ENCODE results near the gene SCAF1. TPM values are rescaled to one million over a fixed set of nuclear protein-coding genes. Genes with fewer than 3 reads are reported as not detected.
"Not testable (repeated sequence)": the region's sequence is repeated elsewhere in the genome, so short reads cannot be mapped to it uniquely, and the experiment has no call there.

The SCAF1 gene
- total RNA-seq, 1 donor: 8.9 TPM

DNA sequence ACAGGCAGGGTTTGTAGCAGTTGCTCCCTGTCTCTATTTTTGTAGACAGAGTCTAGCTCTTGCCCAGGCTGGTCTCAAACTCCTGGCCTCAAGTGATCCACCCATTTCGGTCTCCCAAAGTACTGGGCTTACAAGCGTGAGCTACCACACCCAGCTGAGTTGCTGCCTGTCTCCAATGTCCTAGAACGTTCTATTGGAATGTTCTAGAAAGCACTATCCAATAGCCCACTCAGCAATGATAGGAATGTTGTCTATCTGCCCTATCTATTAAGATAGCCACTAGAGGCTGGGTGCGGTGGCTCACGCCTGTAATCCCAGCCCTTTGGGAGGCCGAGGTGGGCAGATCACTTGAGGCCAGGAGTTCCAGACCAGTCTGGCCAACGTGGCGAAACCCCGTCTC lies 8.7 kb upstream of the SCAF1 start:
- not testable (repeated sequence) for H3K4me1 ChIP-seq (ENCODE audit: insufficient read depth, low read length); H3K9me3 ChIP-seq (ENCODE audit: low read depth, low read length)

DNA sequence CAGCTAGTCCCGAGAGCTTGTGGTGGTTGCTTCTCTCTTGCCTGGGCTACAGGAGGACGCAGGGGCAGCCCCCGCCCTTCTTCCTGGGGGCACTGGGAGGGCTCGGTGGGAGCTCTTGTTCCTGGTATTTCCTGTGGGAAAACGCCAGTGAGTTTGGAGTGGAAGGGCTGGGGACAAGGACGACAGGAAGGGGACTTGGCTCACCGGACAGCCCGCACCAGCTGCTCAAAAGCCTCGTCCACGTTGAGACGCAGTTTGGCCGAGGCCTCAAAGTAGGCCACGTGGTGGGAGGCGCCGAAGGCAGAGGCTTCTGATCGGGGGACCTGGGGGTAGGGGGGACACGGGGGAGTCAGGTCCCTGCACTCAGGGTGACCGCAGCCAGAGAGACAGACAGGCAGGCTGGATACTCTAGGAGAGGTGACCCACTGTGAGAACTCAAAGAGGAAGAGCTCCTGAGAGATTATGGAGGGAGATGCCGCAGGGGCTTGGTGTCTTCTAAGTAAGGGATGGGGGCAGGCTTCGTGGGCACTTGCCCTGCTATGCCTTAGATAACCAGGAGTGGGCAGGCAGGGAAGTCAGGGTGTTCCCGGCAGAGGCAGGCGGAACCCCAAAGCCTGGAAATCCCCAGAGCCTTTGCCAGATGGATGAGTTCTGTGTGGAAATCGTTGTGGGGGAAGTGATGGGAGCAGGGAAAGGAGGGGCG lies 6.3 kb upstream of the SCAF1 start:
- H3K27me3 ChIP-seq (ENCODE audit: insufficient read depth, low read length): no peaks in the 10 kb centered on the region
- no peak overlapping the region for H3K4me3 ChIP-seq (ENCODE audit: low read length)
- H3K4me1 ChIP-seq (ENCODE audit: insufficient read depth, low read length): peaks cover 23% of the 10 kb centered on the region
- no peaks in the 10 kb centered on the region for H3K9me3 ChIP-seq (ENCODE audit: low read depth, low read length)

More for the DNA sequence above, 8.7 kb upstream of the SCAF1 start:
- H3K4me3 ChIP-seq (ENCODE audit: low read length); H3K27me3 ChIP-seq (ENCODE audit: insufficient read depth, low read length): not testable (repeated sequence)

DNA sequence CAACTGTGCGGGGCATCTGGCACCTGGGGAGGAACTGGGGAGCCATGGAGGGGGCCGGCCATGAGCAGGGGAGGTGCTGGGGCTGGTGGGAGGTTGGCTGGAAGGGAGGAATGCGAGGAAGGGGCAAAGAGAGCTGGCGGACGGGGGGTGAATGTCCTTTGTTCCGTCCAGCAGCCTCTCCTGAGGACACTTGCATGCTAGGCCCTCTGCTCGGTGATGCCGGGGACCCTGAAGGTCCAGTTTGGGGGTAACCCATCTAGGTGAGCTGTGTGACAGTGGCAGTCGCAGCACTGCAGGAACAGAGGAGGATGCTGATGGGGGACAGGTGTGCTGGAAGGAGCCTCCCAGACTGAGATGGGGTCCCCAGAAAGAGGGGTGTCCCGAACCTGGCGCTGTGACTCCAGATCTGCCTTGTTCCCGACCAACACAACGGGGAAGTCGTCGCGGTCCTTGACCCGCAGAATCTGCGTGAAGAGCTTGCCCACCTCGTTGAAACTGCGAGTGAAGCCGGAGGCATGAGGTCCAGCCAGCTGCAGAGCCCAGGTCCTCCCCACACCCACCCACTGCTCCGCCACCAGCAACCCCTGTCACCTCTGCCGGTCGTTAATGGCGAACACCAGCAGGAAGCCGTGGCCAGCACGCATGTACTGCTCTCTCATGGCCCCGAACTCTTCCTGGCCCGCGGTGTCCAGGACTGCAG lies 5.6 kb upstream of the SCAF1 start:
- Histone ChIP-seq H3K4me1 (ENCODE audit: insufficient read depth, low read length) (peaks cover 30% of the 10 kb centered on the region), H3K27me3 (ENCODE audit: insufficient read depth, low read length) (no peaks in the 10 kb centered on the region), H3K4me3 (ENCODE audit: low read length) (no peak overlapping the region), H3K9me3 (ENCODE audit: low read depth, low read length) (no peaks in the 10 kb centered on the region)

DNA sequence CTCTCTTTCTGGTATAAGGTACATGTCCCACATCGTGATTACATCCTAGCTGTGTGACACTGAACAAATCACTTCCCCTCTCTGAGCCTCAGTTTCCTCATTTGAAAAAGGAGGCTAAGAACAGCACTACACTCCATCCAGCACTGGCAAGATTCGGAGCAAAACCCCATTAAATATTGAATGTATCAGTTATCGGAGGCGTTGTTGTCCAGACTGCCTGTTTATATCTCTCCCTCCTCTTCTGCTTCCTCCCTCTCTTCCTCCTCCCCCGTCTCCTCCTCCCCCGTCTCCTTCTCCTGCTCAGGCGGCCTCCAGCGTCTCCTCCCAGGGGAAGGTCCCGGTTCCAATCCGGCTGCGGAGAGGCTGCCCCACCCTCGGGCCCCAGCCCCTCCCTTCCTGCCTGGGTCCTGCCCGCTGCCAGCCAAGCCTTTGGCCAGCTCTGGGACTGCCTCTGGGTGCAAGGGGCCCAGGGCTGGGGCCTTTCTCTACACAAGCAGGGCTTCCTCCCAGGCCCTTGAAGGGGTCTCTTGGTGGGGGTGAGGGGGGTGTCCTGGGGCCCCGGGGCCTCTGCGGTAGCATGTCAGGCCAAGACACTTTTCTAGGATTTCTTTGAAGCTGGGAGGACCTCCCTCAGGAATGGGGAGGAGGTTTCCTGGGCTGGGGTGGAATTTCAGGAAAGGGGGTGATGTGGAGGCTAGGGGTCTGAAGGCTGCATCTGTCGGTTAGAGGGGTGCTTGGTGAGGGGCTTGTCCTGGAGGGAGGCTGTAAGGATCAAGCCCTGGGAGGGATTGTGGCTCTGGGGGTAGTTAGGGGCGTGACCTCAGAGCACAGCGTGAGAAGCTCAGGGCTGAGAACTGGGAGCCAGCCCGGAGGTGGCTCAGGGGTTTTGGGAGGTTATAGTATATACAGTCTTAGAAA lies 3.9 kb upstream of the SCAF1 start:
- Histone ChIP-seq H3K4me1 (ENCODE audit: insufficient read depth, low read length) (peaks cover 40% of the 10 kb centered on the region), H3K27me3 (ENCODE audit: insufficient read depth, low read length) (no peaks in the 10 kb centered on the region), H3K9me3 (ENCODE audit: low read depth, low read length) (no peaks in the 10 kb centered on the region), H3K4me3 (ENCODE audit: low read length) (no peak overlapping the region)

DNA sequence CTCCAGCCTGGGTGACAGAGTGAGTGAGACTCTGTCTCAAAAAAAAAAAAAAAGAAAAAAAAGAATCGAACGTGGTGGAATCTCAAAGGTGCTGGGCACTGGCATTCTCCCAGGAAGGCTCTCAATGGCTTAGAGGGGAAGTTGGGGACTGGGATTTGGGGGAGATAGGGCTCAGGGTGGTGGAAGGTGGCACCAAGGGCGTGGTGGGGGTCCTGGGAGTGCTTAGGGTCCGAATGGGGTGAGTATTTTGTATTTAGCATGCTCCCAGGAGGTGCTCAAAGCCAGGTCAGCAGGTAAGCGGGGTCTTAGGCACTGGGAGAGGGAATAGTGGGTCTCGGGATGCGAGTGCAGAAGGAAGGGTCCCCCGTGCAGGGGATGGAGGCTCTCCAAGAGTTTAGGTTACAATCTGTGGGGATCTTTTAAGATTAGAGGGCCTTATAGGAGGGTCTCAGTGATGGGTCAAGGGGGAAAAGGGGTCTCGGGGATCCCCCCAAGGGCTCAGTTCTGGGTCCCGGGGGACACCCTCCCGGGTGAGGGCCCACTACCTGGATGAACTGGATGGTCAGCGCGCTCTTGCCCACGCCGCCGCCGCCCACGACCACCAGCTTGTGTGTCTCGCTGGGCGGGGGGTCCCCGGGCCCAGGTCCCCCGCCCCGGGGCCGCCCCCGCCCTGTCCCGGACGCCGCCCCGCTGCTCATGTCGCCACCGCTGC lies 2.5 kb upstream of the SCAF1 start:
- Histone ChIP-seq H3K9me3 (ENCODE audit: low read depth, low read length) (no peaks in the 10 kb centered on the region), H3K4me3 (ENCODE audit: low read length) (peak overlapping the region; percentile 44), H3K4me1 (ENCODE audit: insufficient read depth, low read length) (peaks cover 53% of the 10 kb centered on the region), H3K27me3 (ENCODE audit: insufficient read depth, low read length) (no peaks in the 10 kb centered on the region)

DNA sequence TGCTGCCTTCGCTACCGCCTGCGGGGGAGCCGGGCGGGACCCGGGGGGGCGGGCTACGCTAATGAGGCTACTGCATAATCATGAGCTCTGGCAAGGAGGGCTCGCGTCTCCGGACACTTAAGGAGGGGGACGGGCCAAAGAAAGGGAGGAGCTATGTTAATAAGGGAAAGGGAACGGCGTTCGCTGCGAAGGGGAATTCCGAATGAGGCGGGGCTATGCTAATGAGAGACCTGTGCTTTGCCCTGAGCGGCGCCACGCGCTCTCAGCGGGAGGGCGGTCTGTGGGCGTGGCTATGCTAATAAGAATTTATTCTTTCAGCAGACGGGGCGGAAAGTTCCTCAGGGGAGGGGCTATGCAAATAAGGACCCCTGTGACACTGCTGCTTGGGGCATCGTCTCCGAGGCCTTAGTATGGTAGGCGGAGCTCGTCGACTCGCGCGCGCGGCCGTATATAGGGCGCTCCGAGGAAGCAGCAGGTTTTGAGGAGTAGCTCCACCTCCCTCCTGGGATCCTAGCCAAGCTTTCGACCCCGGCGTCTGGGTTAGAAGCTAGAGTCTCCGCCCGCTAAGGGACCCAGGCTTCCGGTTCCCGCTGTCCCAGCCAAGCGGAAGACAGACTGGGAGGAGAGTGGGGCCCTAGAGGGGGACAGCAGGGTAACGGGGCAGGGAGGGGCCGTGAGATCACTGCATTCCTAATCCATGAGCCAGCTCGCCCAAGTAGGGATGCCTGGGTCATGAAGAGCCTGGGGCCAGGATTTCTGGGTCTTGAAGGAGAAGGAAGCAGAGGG lies 1.7 kb upstream of the SCAF1 start, which contains the start of gene RRAS:
Gene RRAS, minus strand, starts transcription at position 31 of the 786 bp plus-strand sequence. CDS start 45 bp downstream, outside the sequence.
- no peaks in the 10 kb centered on the region for H3K27me3 ChIP-seq (ENCODE audit: insufficient read depth, low read length)
- peaks cover 53% of the 10 kb centered on the region for H3K4me1 ChIP-seq (ENCODE audit: insufficient read depth, low read length)
- peak within 1 kb of the TSS; percentile 44 for H3K4me3 ChIP-seq (ENCODE audit: low read length)
- no peaks in the 10 kb centered on the region for H3K9me3 ChIP-seq (ENCODE audit: low read depth, low read length)

DNA sequence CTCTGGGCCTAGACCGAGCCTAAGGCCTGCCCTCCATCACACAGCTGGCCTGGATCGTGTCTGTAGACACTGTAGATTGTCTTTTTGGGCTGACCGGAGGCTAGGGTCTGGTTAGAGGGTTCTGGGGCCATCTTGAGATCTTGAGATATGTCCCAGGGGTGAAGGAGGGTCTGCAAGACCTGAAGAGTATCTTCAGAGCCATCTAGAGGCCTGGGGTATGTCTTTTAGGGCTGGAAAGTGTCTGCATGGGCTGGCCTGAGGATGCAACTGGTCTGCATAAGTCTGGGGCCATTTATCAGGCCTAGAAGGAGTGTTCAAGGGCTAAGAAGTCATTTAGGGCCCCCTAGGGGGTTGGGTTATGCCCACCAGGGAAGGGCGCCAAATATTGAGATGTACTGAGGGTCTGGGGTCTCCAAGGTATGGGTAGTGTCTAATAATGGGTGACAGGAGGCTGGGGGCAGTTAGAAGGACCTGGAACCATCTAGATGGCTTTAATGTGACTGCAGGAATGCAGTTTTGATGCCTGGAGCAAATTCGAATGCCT lies 555 bp downstream of the SCAF1 start:
- Histone ChIP-seq H3K4me3 (ENCODE audit: low read length) (peak overlapping the region; percentile 90), H3K27me3 (ENCODE audit: insufficient read depth, low read length) (no peaks in the 10 kb centered on the region), H3K9me3 (ENCODE audit: low read depth, low read length) (no peaks in the 10 kb centered on the region), H3K4me1 (ENCODE audit: insufficient read depth, low read length) (peaks cover 53% of the 10 kb centered on the region)

DNA sequence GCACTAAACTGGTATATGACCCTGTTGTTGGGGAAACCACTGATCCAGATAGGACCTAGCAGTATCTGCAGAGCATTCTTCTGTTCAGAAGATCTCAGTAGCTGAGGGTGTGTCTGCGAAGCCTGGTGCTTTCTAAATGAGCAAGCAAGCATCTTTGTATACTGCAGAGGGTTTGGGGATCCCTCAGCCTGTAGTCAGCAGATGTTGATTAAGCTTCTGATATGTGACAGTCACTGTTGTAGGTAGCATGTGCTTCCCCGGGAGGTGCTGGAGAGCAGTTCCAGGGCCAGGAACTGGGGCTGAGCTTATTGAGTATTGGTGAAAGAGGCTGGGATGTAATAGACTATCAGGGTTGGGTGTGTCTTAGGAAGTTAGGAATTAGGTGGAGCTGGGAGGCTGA lies 1.5 kb downstream of the SCAF1 start:
- no peaks in the 10 kb centered on the region for H3K9me3 ChIP-seq (ENCODE audit: low read depth, low read length)
- H3K4me1 ChIP-seq (ENCODE audit: insufficient read depth, low read length): peaks cover 44% of the 10 kb centered on the region
- no peak overlapping the region for H3K4me3 ChIP-seq (ENCODE audit: low read length)
- H3K27me3 ChIP-seq (ENCODE audit: insufficient read depth, low read length): no peaks in the 10 kb centered on the region

DNA sequence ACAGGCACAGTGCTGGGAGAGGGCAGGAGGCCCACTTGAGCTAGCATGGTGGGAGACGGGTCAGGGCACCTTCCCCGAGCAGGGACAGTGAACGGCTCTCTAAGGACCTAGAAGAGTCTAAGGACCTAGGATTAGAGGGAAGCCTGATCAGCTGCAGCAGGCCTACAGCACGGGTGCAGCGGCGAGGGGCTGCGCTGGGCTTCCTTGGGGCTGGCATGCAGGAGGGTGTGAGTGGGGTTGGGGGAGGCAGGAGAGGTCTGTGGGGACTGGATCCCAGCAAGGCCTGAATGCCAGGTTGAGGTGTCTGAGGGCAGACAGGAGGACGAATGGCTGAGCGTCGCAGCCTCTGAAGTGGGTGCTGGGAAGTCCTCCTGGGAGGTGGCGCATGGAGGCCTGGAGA lies 3.6 kb downstream of the SCAF1 start:
- Histone ChIP-seq H3K4me1 (ENCODE audit: insufficient read depth, low read length) (peaks cover 31% of the 10 kb centered on the region), H3K4me3 (ENCODE audit: low read length) (no peak overlapping the region), H3K27me3 (ENCODE audit: insufficient read depth, low read length) (no peaks in the 10 kb centered on the region), H3K9me3 (ENCODE audit: low read depth, low read length) (no peaks in the 10 kb centered on the region)

DNA sequence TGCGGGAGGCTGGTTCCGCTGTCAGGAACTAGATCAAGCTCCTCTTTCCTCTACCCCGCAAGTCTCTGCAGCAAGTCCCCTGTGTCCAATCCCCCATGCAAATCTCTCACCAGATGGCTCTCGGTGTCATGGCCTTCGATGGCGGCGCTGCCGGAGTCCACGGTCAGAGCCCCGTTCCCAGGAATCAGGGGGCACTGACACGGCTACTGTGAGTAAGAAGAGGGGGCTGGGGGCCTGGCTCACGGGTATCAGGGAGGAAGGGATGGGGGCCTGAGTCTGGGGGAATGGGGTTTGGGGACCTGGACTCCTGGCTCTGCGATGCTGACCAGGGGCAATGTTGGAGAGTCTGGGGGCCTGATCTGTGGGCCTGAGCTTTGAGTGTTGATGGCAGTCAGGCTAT lies 4.0 kb downstream of the SCAF1 start:
- H3K4me1 ChIP-seq (ENCODE audit: insufficient read depth, low read length): peaks cover 27% of the 10 kb centered on the region
- H3K9me3 ChIP-seq (ENCODE audit: low read depth, low read length): no peaks in the 10 kb centered on the region
- no peak overlapping the region for H3K4me3 ChIP-seq (ENCODE audit: low read length)
- no peaks in the 10 kb centered on the region for H3K27me3 ChIP-seq (ENCODE audit: insufficient read depth, low read length)

DNA sequence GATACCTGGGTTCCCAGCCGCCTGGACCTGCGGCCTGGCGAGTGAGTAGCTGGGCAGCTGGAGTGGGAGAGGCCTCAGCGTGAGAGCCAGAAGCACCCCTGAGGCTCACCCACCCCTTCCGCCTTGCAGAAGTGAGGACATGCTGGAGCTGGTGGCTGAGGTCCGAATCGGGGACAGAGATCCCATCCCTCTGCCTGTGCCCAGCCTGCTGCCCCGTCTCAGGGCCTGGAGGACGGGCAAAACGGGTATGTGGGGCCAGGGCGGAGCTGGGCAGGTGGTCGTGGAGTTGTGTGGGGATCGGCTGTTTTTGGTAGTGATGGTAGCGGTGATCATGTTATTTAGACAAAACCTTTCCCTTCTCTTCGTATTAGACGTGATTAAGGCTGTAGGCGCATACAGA lies 4.6 kb downstream of the SCAF1 start:
- H3K9me3 ChIP-seq (ENCODE audit: low read depth, low read length): no peaks in the 10 kb centered on the region
- no peak overlapping the region for H3K4me3 ChIP-seq (ENCODE audit: low read length)
- peaks cover 21% of the 10 kb centered on the region for H3K4me1 ChIP-seq (ENCODE audit: insufficient read depth, low read length)
- H3K27me3 ChIP-seq (ENCODE audit: insufficient read depth, low read length): no peaks in the 10 kb centered on the region

DNA sequence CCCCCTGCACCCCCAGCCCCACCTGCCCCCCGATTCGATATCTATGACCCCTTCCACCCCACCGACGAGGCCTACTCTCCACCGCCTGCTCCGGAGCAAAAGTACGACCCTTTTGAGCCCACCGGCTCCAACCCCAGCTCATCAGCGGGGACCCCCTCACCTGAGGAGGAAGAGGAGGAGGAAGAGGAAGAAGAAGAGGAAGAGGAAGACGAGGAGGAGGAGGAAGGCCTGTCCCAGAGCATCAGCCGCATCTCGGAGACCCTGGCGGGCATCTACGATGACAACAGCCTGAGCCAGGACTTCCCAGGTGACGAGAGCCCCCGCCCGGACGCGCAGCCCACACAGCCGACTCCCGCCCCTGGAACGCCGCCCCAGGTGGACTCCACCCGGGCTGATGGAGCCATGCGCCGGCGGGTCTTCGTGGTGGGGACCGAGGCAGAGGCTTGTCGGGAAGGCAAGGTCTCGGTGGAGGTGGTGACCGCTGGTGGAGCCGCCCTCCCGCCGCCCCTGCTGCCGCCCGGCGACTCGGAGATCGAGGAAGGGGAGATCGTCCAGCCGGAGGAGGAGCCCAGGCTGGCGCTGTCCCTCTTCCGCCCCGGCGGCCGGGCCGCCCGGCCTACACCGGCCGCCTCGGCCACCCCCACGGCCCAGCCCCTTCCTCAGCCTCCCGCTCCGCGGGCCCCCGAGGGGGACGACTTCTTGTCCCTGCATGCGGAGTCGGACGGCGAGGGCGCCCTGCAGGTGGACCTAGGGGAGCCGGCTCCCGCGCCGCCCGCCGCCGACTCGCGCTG lies 9.2 kb downstream of the SCAF1 start:
- Histone ChIP-seq H3K4me1 (ENCODE audit: insufficient read depth, low read length) (no peaks in the 10 kb centered on the region), H3K9me3 (ENCODE audit: low read depth, low read length) (no peaks in the 10 kb centered on the region), H3K4me3 (ENCODE audit: low read length) (no peak overlapping the region), H3K27me3 (ENCODE audit: insufficient read depth, low read length) (no peaks in the 10 kb centered on the region)

DNA sequence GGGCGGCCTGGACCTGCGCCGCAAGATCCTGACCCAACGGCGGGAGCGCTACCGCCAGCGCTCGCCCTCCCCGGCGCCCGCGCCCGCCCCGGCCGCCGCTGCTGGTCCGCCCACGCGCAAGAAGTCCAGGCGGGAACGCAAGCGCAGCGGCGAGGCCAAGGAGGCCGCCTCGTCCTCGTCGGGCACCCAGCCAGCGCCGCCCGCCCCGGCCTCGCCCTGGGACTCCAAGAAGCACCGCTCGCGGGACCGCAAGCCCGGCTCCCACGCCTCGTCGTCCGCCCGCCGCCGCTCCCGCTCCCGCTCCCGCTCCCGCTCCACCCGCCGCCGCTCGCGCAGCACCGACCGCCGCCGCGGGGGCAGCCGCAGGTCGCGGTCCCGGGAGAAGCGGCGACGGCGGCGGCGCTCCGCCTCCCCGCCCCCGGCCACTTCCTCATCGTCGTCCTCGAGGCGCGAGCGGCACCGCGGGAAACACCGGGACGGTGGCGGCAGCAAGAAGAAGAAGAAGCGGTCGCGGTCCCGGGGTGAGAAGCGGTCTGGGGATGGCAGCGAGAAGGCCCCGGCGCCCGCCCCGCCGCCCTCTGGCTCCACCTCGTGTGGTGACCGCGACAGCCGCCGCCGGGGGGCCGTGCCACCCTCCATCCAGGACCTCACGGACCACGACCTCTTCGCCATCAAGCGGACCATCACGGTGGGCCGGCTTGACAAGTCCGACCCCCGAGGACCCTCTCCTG lies 10.0 kb downstream of the SCAF1 start:
- H3K9me3 ChIP-seq (ENCODE audit: low read depth, low read length): no peaks in the 10 kb centered on the region
- no peak overlapping the region for H3K4me3 ChIP-seq (ENCODE audit: low read length)
- no peaks in the 10 kb centered on the region for H3K4me1 ChIP-seq (ENCODE audit: insufficient read depth, low read length)
- no peaks in the 10 kb centered on the region for H3K27me3 ChIP-seq (ENCODE audit: insufficient read depth, low read length)

Data from mononuclear cell (primary cell).